Fibroblast of the conjunctiva (primary cell): Measurements from ENCODE around the gene SCRT2.
"Not testable (repeated sequence)": the region's sequence is repeated elsewhere in the genome, so short reads cannot be mapped to it uniquely, and the experiment has no call there.

Experiments used
- DNase-seq: peaks from one replicate; pipeline ENCODE4 v3.0.0-alpha.2; 2010; ENCODE audit warnings: low read depth

Gene SCRT2

GRCh38 chr20:675453-676314, at the start of gene SCRT2:
Gene SCRT2 (minus strand): TSS chr20:675802. CDS start chr20:675601, 201 bp downstream.
- DNase-seq = no peak

DNA sequence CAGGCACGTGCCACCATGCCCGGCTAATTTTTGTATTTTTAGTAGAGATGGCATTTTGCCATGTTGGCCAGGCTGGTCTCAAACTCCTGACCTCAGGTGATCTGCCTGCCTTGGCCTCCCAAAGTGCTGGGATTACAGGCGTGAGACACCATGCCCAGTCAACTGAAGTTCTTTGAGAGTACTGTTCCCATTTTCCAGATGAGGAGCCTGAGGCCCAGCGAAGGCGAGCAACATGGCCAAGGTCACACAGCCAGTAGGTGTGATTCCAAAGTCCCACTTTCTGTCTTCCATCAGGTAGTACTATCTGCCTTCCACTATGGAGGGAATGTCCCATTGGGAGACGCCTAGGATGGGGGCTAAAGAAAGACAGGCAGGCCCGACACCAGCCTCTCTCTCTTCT, 49.2 kb upstream of the SCRT2 start:
- DNase-seq = not testable (repeated sequence)

GRCh38 chr20:723756-724155, 48.2 kb upstream of the SCRT2 start:
- no peak for DNase-seq

DNA sequence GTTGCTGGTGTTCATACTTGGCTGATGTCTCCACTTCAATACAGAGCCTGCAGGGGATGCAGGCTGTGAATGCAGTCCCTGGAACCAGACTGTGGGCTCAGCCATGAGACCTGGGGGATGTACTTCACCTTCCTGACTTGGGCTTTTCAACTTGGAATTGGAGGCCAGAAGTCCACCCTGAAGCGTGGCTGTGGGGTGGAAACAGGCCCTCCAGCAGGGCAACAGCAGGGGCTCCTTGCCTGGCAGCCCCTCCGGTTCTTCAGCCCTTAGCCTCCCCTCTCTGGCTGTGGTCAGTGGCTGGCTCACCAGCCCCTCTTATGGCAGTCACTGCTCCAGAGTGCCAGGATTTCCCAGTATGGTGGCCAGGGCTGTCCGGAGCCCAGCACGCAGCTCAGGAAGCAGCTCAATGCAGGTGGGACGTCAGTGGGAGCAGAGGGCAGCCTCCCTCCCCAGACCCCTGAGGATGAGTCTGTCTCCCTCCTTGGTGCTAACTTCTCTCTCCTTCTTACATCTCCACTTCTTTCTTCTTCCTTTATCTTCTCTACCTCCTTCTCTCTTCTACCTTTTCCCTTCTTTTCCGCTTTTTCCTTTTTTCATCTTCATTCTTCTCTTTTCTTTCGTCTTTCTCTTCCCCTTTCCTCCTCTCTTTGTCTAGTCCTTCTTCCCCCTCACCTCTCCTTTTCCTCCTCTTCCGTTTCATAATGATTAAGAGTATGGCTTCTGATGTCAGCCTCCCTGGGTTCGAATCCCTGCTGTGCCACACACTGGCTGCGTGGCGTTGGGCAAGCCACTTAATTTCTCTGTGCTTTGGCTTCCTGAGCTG, 47.4 kb upstream of the SCRT2 start:
- no peak for DNase-seq

DNA sequence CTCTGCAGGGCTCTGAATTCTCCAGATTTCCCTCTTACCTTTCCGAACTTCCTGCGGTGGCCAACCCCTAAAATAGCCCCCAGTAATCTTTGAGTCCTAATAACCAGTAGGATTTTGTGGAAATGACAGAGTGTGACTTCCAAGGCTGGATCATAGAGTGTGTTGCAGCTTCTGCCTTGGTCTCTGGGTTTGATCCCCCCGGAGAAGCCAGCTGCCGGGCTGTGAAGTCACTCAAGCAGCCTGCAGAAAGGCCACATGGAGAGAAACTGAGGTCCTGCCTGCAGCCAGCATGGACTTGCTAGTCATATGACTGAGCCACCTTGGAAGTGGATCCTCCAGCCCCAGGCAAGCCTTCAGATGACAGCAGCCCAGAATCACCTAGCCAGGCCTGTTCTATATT, 46.3 kb upstream of the SCRT2 start:
- DNase-seq = no peak

GRCh38 chr20:719816-720215, 44.2 kb upstream of the SCRT2 start:
- DNase-seq = no peak

DNA sequence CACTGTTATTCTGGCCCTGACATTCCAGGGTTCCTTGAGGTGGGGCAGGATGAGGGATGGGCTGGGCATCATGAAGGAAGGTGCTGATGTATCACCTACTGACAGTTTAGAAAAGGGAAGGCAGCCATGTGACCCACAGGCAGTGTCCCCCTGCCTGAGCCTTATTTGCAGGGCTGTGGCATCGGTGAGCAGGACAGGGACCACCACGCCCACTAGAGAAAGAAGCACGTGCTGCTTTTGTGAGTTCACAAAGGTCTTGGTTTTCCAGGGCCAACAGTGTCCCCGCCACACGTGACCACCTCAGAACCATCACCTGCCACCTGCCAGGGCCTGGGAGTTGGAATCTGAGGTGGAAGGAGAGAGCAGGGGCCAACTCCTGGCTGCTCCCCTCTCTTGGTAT, 43.5 kb upstream of the SCRT2 start:
- DNase-seq = no peak

GRCh38 chr20:717832-718231, 42.2 kb upstream of the SCRT2 start:
- no peak for DNase-seq

DNA sequence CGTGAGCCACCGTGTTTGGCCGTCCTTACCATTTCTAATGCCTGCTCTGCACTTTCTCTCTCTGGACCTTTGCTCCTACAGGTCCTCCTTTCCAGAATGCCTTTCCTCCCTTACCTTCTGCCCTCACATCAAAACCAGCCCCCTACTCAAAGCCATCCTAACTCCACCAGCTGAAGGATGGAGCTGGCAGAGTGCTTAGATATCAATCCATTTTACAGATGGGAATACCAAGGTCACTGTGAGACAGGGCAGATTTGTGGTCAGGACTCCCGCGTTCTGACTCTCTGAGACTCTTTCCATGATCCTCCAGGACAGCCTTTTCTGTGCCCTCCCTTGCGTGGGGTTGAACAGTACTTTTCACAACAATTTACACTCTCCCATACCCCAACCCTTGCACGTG, 41.7 kb upstream of the SCRT2 start:
- DNase-seq = no peak

DNA sequence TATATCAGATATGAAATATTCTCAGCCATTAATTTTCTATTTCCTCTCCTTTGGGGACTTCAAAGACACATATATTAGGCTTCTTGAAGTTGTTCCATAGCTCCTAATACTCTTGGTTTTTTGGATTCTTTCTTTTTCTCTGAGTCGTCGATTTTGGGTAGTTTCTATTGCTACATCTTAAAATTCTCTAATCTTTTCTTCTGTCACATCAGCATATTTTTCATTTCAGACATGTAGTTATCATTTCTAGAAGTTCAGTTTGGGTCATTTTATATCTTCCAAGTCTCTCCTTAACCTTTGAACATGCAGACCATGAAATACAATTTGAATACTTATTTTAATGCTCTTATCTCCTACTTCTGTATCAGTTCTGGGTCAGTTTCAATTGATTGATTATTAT, 38.9 kb upstream of the SCRT2 start:
- no peak for DNase-seq

- DNase-seq = no peak
These were observed 36.0 kb upstream of the SCRT2 start for GRCh38 chr20:711576-711975.

- DNase-seq = no peak
These were observed 35.3 kb upstream of the SCRT2 start for GRCh38 chr20:710780-711450.

DNA sequence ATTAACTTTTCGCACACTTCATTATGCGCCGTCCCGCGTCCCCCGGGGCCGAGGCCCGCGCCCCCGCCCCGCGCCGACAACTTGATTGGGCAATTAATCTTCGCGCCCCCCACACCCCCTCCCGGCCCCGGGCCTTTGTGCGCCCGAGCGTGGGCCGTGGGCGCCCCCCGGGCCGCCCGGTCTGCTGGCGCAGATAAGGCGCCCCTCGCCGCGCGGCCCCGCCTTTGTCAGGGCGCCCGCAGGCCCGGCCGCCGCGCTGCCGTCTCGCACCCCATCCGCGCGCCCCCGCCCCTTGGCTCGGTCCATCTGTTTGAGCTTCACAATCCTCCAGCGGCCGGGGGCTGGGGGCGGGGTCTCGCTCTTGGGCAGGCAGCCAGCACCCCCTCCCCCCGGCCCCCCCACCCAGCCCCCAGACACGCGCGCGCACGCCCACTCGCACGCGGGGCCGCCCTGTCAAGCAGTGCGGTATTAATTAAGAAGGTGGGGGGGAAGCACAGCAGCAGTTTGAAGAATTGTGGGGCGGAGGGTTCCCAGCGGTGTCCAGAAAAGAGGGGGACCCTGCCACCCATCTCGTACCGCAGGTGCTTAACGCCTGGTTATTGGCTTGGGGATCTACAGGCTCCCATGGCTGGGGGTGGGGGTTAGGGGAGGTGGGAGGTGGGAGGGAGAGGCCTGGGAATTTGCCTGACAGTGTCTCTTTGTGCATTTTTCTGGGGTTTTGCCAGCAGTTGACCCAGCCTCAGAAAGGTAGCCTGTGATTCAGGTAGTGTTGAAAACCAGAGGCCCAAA, 34.6 kb upstream of the SCRT2 start:
- no peak for DNase-seq

- DNase-seq = no peak
These were observed 33.8 kb upstream of the SCRT2 start for GRCh38 chr20:709423-709822.

- no peak for DNase-seq
These were observed 33.4 kb upstream of the SCRT2 start for GRCh38 chr20:708956-709355.

DNA sequence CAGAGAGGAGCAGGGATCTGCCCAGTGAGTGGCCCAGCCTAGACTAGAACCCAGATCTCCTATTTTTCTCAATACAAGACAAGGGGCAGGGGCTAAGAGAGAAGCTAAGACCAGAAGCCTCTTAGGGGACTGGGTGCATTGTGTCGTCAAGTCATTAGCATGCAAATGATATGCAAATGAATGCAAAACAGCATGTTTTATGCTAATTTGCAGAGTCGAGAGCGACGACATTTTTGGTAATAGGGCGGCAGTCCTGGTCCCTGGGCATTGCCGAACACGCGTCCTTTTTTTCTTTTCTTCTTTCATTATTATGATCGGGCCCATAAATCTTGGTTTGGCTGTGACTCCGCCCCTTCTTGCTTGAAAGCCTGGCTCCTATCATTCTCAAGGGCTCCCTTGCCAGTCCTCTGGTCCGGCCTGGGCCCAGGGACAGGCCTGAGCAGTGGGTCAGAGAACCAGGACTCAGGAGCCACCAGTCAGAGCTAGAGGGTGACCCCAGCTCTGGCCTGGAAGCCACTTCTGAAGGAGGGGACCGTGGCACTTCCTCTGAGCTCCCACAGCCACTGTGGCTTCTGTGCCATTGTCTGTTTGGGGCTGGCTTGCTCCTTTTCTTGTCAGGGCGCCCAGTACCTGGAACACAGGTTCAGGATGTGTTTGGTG, 32.0 kb upstream of the SCRT2 start:
- DNase-seq = no peak

- no peak for DNase-seq
These were observed 30.8 kb upstream of the SCRT2 start for GRCh38 chr20:706366-706885.

- no peak for DNase-seq
These were observed 29.1 kb upstream of the SCRT2 start for GRCh38 chr20:704726-705125.

DNA sequence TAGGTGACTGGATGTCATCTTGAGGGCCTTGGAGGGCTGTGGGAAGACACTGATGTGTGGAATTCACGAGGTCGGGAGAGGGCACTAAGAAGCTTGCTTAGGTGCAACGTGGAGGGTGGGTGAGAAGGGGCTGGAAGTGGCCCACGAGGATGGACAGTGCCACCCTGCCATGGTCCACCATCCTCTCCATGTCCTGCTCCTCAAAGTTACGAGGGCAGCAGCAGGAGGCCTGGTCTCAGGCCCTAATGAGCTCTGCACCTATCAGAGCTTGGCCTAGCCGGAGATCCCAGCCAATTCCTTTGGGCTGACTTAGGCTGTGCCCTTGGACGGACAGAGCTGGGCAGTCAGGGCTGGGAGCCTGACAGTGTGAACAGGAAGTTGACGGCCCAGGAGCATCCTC, 27.8 kb upstream of the SCRT2 start:
- DNase-seq = no peak

GRCh38 chr20:703006-703405, 27.4 kb upstream of the SCRT2 start:
- DNase-seq = no peak
